SK-N-SH treated with all-trans-retinoic acid at 6 μM for 48 hours (cell line): ENCODE results near the gene PARP8.

ENCODE experiments used
- ATAC-seq: fragments of 200-7000 bp; cut with Tn5 transposase; 3 replicates; pipeline ENCODE4 v1.9.1; 2020; ENCODE audit warnings: mild to moderate bottlenecking, moderate library complexity
- BACH2 ChIP-seq: fragments of 250-450 bp; sonication (Bioruptor Pico); IDR thresholded peaks from 2 replicates; pipeline ENCODE4 v1.9.0; 2021; ENCODE audit warnings: mild to moderate bottlenecking, borderline replicate concordance
- CREB5 ChIP-seq: fragments of 250-450 bp; sonication (Bioruptor Pico); IDR thresholded peaks from 2 replicates; pipeline ENCODE4 v1.5.1; 2020; ENCODE audit warnings: low read depth, mild to moderate bottlenecking, moderate library complexity
- CSDC2 ChIP-seq: fragments of 250-450 bp; sonication (Bioruptor Pico); IDR thresholded peaks from 2 replicates; pipeline ENCODE4 v1.5.0; 2020; ENCODE audit warnings: mild to moderate bottlenecking, moderate library complexity
- CSRNP3 ChIP-seq: fragments of 250-450 bp; sonication (Bioruptor Pico); IDR thresholded peaks from 2 replicates; pipeline ENCODE4 v1.5.1; 2021; ENCODE audit warnings: mild to moderate bottlenecking, moderate library complexity
- ESRRG ChIP-seq: fragments of 250-450 bp; sonication (Bioruptor Pico); IDR thresholded peaks from 2 replicates; pipeline ENCODE4 v1.6.1; 2021; ENCODE audit warnings: mild to moderate bottlenecking
- GLIS3 ChIP-seq: fragments of 250-450 bp; sonication (Bioruptor Pico); IDR thresholded peaks from 2 replicates; pipeline ENCODE4 v1.5.0; 2020; ENCODE audit warnings: mild to moderate bottlenecking, moderate library complexity
- ISL1 ChIP-seq: fragments of 250-450 bp; sonication (Bioruptor Pico); IDR thresholded peaks from 2 replicates; pipeline ENCODE4 v2.1.2; 2022; ENCODE audit warnings: mild to moderate bottlenecking, moderate library complexity
- OSR1 ChIP-seq: fragments of 250-450 bp; sonication (Bioruptor Pico); IDR thresholded peaks from 2 replicates; pipeline ENCODE4 v1.8.0; 2022; ENCODE audit warnings: moderate library complexity, mild to moderate bottlenecking, inconsistent platforms
- PATZ1 ChIP-seq: fragments of 250-450 bp; sonication (Bioruptor Pico); IDR thresholded peaks from 2 replicates; pipeline ENCODE4 v1.8.0; 2020; ENCODE audit warnings: mild to moderate bottlenecking, moderate library complexity, borderline replicate concordance
- PPARA ChIP-seq: fragments of 250-450 bp; sonication (Bioruptor Pico); IDR thresholded peaks from 2 replicates; pipeline ENCODE4 v1.5.0; 2020; ENCODE audit warnings: mild to moderate bottlenecking, borderline replicate concordance
- RARB ChIP-seq: fragments of 250-450 bp; sonication (Bioruptor Pico); IDR thresholded peaks from 2 replicates; pipeline ENCODE4 v1.8.0; 2021; ENCODE audit warnings: mild to moderate bottlenecking, moderate library complexity
- SNAI2 ChIP-seq: fragments of 250-450 bp; sonication (Bioruptor Pico); IDR thresholded peaks from 2 replicates; pipeline ENCODE4 v1.5.0; 2020; ENCODE audit warnings: mild to moderate bottlenecking, moderate library complexity
- TCF4 ChIP-seq: fragments of 250-450 bp; sonication (Bioruptor Pico); IDR thresholded peaks from 2 replicates; pipeline ENCODE4 v1.8.0; 2021; ENCODE audit warnings: mild to moderate bottlenecking, moderate library complexity, borderline replicate concordance
- TOX ChIP-seq: fragments of 250-450 bp; sonication (Bioruptor Pico); IDR thresholded peaks from 2 replicates; pipeline ENCODE4 v1.8.0; 2021; ENCODE audit warnings: mild to moderate bottlenecking, moderate library complexity, borderline replicate concordance
- TSHZ2 ChIP-seq: fragments of 250-450 bp; sonication (Bioruptor Pico); IDR thresholded peaks from 2 replicates; pipeline ENCODE4 v1.5.0; 2020; ENCODE audit warnings: mild to moderate bottlenecking, moderate library complexity
- ZC3H10 ChIP-seq: fragments of 250-450 bp; sonication (Bioruptor Pico); IDR thresholded peaks from 2 replicates; pipeline ENCODE4 v1.5.1; 2021; ENCODE audit warnings: mild to moderate bottlenecking, moderate library complexity
- ZFP3 ChIP-seq: fragments of 250-450 bp; sonication (Bioruptor Pico); IDR thresholded peaks from 2 replicates; pipeline ENCODE4 v1.5.0; 2020; ENCODE audit warnings: mild to moderate bottlenecking, moderate library complexity
- ZNF565 ChIP-seq: fragments of 450-650 bp; formaldehyde crosslinking; conservative IDR thresholded peaks from 2 replicates; pipeline ENCODE4 v1.5.0; 2020; ENCODE audit warnings: low read depth, mild to moderate bottlenecking, moderate library complexity
- ZNF70 ChIP-seq: fragments of 450-650 bp; formaldehyde crosslinking; IDR thresholded peaks from 2 replicates; pipeline ENCODE4 v1.5.0; 2020; ENCODE audit warnings: mild to moderate bottlenecking, moderate library complexity
- ZNF8 ChIP-seq: fragments of 450-650 bp; formaldehyde crosslinking; IDR thresholded peaks from 2 replicates; pipeline ENCODE4 v1.5.0; 2020; ENCODE audit warnings: mild to moderate bottlenecking, moderate library complexity

PARP8 gene

GRCh38 chr5:50727845-50728244 is 61.4 kb downstream of the PARP8 start:
- ATAC-seq = no peak
- TF ChIP-seq CSRNP3 (CRISPR knock-in tag) = no peak
- TF ChIP-seq TSHZ2 (CRISPR knock-in tag) = no peak
- no peak for TF ChIP-seq RARB (CRISPR knock-in tag)
- no peak for TF ChIP-seq OSR1 (CRISPR knock-in tag)
- no peak for TF ChIP-seq SNAI2 (CRISPR knock-in tag)
- no peak for TF ChIP-seq TCF4
- TF ChIP-seq ZFP3 (CRISPR knock-in tag) = no peak
- TF ChIP-seq TOX (CRISPR knock-in tag) = no peak
- TF ChIP-seq ZNF70 (CRISPR knock-in tag) = no peak

GRCh38 chr5:50730336-50730735 is 63.9 kb downstream of the PARP8 start:
- no peak for TF ChIP-seq PATZ1 (CRISPR knock-in tag)
- TF ChIP-seq ESRRG (CRISPR knock-in tag) = no peak
- TF ChIP-seq PPARA = no peak
- no peak for TF ChIP-seq SNAI2 (CRISPR knock-in tag)
- no peak for TF ChIP-seq ZC3H10
- TF ChIP-seq ZNF8 = no peak
- no peak for TF ChIP-seq TOX (CRISPR knock-in tag)
- no peak for TF ChIP-seq OSR1 (CRISPR knock-in tag)
- no peak for TF ChIP-seq ZNF70 (CRISPR knock-in tag)
- no peak for TF ChIP-seq CREB5 (CRISPR knock-in tag)
- TF ChIP-seq BACH2 = no peak
- TF ChIP-seq ZNF565 (CRISPR knock-in tag) = no peak
- TF ChIP-seq CSDC2 (CRISPR knock-in tag) = no peak
- TF ChIP-seq GLIS3 (CRISPR knock-in tag) = no peak
- TF ChIP-seq, all 23 proteins: peak for 0
- no peak for ATAC-seq

- no peak for ATAC-seq
- TF ChIP-seq TOX (CRISPR knock-in tag) = no peak
- no peak for TF ChIP-seq RARB (CRISPR knock-in tag)
- no peak for TF ChIP-seq ISL1 (CRISPR knock-in tag)
- no peak for TF ChIP-seq TSHZ2 (CRISPR knock-in tag)
- TF ChIP-seq CSDC2 (CRISPR knock-in tag) = no peak
- TF ChIP-seq ZNF70 (CRISPR knock-in tag) = no peak
- TF ChIP-seq PPARA = no peak
- no peak for TF ChIP-seq SNAI2 (CRISPR knock-in tag)
- no peak for TF ChIP-seq PATZ1 (CRISPR knock-in tag)
- no peak for TF ChIP-seq OSR1 (CRISPR knock-in tag)
- TF ChIP-seq ZFP3 (CRISPR knock-in tag) = no peak
- TF ChIP-seq CSRNP3 (CRISPR knock-in tag) = no peak
- no peak for TF ChIP-seq ESRRG (CRISPR knock-in tag)
- TF ChIP-seq CREB5 (CRISPR knock-in tag) = no peak
Measured at GRCh38 chr5:50730841-50731240, 64.4 kb downstream of the PARP8 start.
